CD1c-positive myeloid dendritic cell (primary cell): ENCODE results near the gene CLEC11A.

ENCODE experiments used
- DNase-seq: peaks from one replicate; pipeline ENCODE4 v3.0.0-alpha.2; 2016; ENCODE audit errors: extremely low spot score

CLEC11A gene, protein sequence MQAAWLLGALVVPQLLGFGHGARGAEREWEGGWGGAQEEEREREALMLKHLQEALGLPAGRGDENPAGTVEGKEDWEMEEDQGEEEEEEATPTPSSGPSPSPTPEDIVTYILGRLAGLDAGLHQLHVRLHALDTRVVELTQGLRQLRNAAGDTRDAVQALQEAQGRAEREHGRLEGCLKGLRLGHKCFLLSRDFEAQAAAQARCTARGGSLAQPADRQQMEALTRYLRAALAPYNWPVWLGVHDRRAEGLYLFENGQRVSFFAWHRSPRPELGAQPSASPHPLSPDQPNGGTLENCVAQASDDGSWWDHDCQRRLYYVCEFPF

DNA sequence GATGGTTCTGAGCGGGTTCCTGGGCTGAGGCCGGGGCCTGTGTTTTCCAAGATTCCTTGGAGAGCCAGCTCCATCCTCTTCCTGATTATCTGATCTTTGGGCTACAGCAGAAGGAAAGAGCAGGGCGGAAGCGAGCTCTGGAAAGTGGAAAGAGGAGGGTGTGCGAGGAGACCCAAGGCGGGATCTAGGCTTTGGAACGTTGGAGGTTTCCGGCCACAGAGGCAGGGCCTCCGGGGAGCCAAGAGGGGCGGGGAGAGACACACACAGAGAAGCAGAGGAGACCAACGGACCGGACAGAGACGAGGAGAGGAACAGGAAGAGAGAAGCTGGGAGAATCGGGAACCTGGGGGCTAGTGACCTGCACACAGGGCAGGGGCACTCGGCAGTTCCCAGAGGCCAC, at the start of gene CLEC11A:
TSS of gene CLEC11A (plus strand) at position 296 of the 400 bp plus-strand sequence. CDS start 162 bp downstream, outside the sequence.
- peak; percentile 31 for DNase-seq

DNA sequence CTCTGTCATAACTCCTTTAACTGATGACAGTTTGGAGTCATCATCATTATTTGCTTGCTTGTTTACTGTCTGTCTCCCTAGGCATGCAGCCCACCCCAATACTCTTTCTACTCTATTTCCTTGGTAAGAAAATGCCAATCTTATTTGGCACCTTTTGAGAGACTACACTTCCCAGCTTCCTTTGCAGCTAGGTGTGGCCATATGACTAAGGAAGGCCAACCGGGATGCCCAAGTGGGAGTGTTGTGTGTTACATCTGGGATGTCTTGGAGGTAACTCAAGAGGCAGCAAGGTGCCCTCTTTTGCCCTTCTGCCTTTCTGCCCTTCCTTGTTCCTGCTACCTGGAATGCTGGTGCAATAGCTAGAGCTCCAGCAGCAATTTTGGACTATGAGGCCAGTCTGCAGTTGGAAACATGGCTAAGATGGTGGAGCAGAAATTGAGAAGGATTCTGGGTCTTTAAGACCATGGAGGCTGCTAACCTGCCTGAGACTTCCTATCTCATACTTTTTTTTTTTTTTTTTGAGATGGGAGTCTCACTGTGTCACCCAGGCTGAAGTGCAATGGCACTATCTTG, 46.5 kb upstream of the CLEC11A start:
- DNase-seq, result no peak

DNA sequence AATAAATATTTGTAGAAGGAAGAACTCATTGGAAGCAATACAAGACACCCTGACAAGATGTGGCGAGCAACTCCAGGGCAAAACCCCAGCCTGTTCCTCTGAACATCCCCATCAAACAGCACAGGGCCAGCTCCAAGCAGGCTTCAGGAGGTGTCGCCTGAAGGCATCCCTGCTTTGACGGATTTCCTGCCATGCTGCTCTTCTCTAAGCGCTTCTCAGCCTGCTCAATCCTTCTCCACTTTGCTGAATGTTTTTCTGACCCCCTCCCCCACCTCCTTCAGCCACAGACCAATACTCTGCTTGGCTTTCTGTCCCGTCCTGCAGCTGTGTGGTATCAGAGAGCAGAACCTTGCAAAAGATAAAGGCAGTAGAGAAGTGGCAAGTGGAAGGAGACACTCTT, 45.5 kb upstream of the CLEC11A start:
- DNase-seq, result no peak

DNA sequence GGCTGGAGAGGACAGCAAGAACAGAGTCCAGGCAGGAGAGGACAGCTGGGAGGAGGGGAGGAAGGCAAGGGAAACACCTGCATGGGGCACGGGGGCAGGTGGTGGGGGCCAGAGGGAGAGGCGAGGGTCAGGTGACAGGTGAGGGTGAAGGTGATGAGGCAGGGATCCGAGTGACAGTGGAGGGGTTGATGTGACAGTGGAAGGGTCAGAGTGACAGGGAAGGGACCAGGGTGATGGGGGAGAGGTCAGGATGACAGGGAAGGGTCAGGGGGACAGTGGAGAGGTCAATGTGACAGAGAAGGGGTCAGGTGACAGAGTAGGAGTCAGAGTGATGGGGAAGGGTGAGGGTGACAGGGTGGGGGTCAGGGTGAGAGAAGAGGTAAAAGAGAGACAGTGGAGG, 44.8 kb upstream of the CLEC11A start:
- no peak for DNase-seq

DNA sequence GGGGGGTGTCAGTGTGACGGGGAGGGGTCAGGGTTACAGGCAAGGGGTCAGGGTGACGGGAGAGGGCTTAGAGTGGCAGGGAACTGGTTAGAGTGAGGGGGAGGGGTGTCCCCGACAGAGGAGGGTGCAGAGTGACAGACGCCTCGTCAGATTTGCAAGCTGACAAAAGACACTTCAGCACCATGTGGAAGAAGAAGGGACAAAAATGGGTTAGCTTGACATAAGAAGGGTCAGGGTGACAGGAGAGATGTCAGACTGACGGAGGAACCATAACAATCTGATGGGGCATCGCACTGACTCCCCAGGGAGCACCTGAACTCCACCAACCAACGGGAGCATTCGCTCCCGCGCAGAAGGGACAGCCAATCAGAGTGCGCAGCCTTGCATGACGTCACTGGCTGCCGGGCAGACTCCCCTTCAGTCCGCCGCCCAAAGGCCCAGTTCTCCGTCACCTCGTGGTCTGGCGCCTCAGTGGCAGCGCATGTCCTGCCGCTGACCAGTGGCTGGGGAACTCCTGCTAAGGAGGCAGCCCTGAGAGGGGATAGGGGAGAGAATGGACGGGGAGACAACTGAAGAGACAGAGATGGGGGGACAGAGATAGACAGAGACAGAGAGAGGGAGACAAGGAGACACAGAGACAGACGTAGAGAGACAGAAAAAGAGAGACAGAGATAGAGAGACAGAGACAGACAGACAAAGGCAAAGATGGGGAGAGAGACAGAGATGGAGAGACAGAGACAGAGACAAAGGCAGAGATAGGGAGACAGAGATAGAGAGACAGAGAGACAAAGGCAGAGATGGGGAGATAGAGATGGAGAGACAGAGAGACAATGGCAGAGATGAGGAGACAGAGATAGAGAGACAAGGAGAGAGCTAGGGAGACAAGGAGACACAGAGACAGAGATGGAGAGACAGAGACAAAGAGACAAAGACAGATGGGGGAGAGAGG, 43.7 kb upstream of the CLEC11A start:
- peak; percentile 88 for DNase-seq

DNA sequence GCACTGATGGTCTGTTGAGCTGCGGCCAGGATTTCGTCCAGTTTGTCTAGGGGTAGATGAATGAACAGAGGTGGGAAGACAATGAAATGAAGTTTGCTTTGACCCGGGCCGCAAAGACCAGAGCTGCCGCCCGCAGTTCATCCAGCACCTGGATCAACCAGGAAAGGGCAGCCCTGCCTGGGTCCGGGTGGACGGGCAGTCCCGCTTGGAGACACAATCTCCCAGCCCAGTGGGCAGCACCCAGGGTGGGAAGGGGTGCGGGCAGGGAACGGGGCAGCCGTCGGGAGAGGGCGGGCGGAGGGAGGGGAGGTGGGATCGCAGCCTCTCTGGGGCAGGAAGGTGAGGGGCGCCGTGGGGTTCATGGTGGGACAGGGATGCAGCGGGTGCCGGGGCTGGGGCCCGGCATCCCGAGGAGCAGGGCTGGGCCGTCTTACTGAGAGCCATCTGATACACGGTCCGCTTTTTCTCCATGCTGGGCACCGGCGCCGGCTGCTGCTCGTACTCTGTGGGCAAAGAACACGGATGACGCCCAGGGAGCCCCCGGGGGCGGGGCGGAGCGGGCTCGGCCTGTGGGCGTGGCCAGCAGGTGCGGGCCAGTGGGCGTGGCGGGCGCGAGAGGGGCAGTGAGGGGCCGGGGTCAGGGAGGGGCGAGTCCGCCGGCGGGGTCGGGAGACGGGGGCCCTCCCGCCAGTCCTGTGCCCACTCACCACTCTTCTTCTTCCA, 36.7 kb upstream of the CLEC11A start:
- no peak for DNase-seq

DNA sequence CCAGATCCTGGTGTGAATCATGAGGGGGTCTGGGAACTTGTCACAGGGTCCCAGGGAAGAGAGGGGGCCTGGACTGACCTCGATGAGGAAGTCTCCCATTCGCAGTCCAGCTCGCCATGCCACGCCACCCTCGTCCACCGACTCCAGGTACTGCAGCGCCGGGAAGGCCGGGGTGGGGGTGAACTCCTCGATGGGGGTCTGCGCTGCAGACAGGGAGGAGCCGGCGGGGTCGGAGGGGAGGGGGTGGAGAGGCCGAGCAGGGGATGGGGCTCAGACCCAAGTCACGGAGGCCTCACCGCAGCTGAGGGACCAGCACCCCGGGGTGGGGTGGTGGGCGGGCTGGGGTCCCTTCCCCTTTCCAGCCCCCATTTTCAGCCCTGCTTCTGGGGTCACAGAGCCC, 34.4 kb upstream of the CLEC11A start:
- no peak for DNase-seq

DNA sequence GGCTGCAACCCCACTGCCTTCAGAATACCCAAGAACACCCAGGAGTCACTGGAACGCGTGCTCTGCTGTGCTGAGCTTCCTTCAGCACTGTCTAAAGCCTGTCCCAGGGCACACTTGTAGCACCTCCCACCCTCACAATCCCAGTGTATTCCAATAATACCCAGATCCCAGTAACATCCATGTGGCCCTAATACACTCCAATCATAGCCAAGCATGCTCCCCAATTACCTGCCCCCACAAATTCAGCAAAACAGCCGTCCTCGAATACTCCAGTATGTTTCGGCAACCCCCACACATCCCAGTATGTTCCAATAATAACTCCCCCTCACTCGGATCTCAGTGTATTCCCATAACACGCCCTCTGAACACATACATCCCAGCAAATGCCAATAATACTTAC, 32.7 kb upstream of the CLEC11A start:
- no peak for DNase-seq

DNA sequence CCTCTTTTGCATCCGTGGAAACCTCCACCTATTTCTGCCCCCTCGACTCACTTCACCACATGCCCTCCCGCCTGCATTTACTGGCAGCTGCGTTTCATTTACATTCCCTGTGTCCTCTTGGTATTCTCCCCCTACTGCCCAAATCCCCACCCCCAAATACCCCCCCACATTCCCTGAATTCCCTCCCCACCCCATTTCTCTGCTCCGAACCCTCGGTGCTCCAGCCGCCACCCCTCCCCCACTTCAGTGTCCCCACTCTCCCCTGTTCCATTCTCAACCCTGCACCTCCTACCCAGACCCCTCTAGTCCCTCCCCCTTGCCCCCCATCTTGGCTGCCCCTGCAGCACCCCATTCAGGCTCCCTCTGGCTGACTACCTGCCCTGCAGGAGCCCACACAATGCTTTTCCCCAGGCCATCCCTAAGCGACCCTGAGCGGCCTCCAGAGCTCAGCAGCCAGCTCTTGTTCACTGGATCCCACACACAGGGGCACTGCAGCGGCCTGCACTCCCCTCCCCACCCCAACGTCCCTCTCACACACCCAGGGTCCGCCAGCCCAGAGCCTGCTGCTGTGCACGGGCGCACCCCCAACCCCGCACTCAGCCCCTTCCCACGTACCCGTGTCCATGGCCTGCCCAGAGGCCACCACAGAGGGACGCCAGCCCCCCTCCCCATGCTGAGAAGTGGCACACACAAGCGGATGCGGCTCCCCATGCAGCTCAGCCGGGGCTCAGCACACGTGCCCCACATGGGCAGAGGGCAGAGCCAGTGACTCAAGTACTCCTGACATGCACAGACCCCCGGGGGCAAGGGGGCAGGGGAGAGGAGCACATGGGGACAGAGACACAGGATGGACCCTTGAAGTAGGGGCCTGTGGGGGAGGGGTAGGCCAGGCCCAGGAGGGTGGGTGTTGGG, 29.8 kb upstream of the CLEC11A start:
- DNase-seq, result no peak

DNA sequence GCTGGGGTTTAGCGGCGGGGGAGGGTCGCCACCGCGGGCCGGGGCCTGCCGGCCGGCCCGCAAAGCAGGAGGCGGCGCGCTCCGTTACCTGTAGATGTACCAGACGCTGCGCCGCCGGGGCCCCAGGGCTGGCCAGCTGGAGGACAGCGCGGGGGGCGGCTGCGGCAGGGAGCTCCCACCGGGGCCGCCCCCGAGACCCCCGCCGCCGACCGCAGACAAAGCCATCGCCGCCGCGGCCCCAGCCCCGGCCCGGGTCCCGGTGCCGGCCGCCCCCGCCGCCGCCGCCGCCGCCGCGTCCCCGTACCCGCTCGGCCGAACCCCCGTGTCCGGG, 28.4 kb upstream of the CLEC11A start:
- no peak for DNase-seq

DNA sequence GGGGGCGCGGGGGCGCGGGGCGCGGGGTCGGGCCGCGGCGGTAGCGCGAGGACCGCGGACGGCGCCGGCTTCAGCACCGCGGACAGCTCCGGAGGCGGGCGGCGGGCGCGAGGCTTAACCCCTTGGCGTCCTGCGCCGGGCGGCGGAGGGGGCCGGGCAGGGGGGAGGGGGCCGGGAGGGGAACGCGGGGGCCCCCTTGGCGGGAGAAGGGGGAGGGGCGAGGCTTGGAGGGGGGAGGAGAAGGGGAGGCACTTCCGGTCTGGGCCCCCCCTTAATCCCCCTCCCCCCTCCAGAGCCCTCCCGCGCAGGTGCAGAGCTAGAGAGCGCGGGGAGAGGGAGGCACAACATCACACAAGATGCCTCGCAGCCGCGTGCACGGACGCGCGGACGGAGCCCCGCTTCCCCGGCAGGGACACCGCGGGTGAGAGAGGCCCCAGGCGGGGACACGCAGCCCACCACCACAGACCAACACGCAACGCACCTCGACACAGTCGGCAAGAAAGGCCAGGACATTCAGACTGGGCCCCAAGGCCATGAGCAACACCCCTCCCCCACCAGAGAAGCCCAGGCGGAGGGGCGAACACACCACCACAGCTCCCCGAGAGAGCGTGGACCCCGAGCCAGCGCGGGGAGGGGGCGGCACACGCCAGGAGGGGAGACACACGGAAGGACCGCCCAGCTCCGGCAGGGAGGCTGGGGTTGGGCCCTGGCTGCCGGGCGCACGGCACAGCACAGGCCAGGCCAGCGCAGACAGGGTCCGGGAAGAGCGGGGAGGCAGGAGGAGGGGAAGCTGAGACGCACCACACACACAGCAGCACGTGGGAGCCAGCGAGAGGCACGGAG, 27.7 kb upstream of the CLEC11A start:
- DNase-seq, result peak; percentile 16

DNA sequence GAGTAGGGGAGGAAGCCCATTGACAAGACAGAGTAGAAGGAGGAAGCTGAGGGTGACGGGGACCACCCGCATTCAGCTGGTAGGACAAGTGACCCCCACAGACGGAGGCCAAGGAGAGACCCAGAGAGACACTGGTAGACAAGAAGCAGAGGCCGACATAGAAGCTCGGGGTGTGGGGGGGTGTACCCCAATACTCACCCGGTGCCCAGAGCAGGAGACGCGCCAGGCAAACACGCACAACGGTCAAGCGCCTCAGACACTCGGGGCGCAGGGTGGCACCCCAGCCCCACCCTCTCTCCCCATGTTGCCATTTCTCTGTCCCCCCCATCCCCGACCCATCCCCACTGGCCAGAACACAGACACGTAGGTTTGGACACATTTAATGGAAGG, 27.1 kb upstream of the CLEC11A start:
- no peak for DNase-seq

DNA sequence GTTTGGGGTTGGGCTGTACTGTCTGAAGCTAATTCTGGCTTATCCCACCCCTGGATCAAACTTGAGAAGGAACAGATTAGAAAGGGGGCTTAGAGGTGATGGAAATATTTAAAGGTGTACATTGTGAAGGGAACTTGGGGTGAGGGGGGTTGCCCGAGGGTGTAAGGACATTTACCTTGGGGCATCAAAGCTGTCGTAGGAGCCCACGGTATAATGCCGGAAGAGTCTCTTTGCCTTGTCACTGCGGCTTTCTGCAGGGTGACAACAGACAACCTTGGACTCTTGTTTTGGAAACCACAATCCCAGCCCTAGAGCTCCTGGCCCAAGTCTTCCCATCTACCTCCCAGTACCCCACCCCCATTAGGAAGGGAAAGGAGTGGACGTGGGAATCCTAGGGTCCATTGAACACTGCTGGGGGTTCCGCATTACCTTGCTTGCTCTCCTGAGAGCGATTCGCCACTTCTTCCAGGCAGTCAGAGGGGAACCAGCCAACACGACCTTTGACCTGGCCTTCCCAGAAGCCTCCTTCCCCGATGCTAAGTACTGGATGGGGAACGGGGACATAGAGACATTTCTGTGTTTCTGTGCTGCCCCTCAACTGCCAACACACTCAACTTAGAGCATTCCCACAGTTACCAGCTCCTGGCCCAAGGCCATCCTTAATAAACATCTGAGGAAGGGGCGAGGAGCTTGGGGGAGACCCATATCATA, 25.6 kb upstream of the CLEC11A start:
- no peak for DNase-seq

DNA sequence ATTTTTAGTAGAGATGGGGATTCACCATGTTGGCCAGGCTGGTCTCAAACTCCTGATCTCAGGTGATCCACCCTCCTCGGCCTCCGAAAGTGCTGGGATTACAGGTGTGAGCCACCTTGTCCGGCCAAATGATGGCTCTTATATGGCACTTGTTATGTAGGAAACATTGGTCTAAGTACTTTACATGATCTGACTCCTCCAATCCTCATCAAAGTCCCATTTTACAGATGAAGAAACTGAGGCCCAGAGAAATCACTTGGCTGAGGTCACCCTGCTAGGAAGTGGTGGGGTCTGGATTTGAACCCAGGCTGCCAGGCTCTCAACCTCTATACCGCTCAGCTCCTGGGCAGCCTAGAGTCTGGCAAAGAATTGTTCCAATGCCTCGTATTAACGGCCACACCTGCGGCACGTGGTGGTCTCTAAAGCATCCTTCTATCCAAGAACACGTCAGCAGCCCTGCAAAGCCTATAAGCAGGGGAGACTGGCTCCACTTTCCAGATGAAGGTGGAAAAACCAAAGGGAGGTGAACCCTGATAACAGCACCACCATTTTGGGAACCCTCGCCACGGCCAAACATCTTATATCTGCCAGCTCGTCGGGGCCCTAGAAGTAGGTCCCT, 21.7 kb upstream of the CLEC11A start:
- DNase-seq, result no peak

DNA sequence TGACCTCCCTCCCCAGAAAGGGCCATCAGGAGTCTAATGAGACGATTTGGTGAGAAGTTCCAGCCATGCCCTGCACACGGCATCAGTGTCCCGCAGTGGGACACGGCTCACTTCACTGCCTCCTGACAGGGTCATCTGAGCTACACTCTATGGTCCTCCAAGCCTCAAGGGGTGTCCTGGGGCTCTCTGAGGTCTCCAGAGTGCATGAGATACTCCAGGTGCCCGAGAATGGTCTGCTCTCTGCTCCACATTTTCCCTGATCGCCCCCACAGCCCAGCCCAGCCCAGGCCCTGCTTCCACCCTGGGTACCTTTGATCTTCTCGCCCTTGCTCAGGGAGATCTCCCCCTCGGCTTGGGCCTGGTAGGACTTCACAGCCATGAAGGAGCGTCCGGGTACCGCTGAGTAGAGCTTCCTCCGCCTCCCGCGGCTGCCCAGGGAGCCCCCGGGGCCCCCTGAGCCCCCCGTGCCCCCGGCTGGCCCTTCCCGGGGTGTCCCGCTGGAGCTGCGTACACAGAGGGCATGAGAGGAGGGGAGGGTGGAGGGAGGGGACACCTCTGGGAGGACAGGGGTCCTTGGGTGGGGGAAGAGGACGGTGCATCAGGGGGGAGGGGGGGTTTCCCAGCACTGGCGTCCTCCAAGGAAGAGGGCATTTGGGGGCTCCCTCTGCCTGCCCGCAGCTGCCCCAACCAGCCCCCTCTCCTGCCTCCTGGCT, 20.9 kb upstream of the CLEC11A start:
- no peak for DNase-seq

DNA sequence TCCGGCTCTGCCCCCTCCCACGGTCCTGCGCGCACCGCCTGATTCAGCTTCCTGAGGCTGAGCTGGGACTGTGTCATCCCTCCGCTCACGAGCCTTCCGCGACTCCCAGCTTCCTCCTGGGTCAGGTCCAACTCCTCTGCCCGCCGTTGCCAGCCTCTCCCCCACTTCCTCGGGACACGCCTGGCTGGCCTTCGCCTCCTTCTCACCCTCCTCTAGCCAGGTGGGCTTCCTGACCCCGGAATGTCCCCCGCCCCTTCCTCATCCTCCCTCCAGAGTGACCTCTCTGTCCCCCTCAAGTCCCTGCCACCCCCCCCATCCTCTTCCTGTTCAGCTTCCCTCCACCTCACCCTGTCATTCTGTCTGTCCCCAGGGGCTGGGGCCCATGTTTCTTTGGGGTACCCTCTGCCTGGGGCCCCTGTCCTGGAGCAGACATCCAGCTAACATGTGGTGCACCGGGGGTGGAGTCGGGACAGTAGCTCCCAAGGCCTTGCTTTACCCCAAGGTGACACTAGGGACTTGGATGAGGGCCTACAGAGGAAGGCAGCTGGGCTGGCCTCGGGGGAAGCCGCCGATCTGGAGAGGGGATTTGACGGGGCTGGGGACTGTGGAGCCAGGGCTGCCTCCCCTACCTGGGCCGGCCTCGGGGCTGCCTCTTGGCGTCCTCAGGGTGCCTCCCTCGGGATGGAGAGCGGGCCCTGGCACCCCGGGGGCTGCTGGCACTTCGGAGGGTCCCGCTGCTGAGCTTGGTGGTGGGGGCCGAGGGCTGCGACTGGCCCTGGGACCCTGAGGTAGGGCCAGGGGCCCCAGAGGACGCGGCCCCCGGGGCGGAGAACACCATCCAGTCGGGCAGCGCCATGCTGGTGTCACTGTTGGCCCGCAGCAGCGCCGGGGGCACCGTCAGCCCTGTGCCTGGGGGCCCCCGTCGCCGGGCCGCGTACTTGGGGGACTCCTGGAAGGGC, 20.0 kb upstream of the CLEC11A start:
- peak; percentile 47 for DNase-seq
